ENCODE measurements around the gene NCAPH2.

The NCAPH2 gene

DNA sequence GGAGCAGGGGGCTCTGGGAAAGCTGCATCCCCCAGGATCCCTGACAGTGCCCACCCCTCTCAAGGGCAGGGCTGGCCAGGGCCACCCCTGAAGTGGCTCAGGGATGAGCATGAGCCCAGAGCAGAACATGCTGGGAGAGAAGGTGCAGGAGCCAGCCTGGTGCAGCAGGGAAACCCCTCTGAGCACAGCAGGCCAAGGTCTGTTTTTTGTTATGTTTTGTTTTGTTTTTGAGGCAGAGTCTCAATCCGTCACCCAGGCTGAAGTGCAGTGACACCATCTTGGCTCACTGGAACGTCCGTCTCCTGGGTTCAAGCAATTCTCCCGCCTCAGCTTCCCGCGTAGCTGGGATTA is 32.4 kb upstream of the NCAPH2 start:
- Histone ChIP-seq H3K18ac (ENCODE audit: low read length) (peak overlapping the region; percentile 97), H2BK120ac (ENCODE audit: low read depth, low read length) (no peak overlapping the region), H3K9me3 (replicated peaks in 1 of 2; ENCODE audit: control insufficient read depth in 2 of 2, insufficient read depth in 1 of 2, low read depth in 1 of 2, low read length in 2 of 2) (peaks cover 2 to 4% of the 10 kb centered on the region in 2 donors), H4K8ac (ENCODE audit: low read depth, low read length) (no peak overlapping the region), H3K27ac (replicated peaks; ENCODE audit: low read length) (no peak overlapping the region), H3K4me1 (ENCODE audit: control insufficient read depth in 2 of 2, insufficient read depth in 1 of 2, low read depth in 1 of 2, low read length in 2 of 2) (peaks cover 10 to 11% of the 10 kb centered on the region in 2 donors), H3K79me1 (ENCODE audit: low read depth, low read length) (peaks cover 36% of the 10 kb centered on the region), H3K36me3 (replicated peaks in 1 of 2; ENCODE audit: control insufficient read depth in 2 of 2, insufficient read depth in 2 of 2, low read length in 2 of 2) (peaks cover 0 to 25% of the 10 kb centered on the region in 2 donors), H3K23ac (ENCODE audit: low read depth, low read length, poor library complexity) (peak overlapping the region; percentile 89), H2BK15ac (ENCODE audit: low read length) (peak overlapping the region; percentile 93), H2AFZ (ENCODE audit: low read length) (peak overlapping the region; percentile 97), H2AK5ac (ENCODE audit: low read depth, low read length) (peak overlapping the region; percentile 98), H3K4me2 (ENCODE audit: insufficient read depth, low read length, poor library complexity, severe bottlenecking) (peak overlapping the region; percentile 73), H3K4me3 (ENCODE audit: low read length in 2 of 2) (peak overlapping the region in 1 of 2 donors; percentile 80), H4K91ac (ENCODE audit: low read depth, low read length, poor library complexity) (no peak overlapping the region), H3K27me3 (ENCODE audit: control insufficient read depth in 3 of 3, insufficient read depth in 3 of 3, low read depth in 1 of 3, low read length in 3 of 3) (peaks cover 3 to 16% (median 10%) of the 10 kb centered on the region in 3 experiments), H3K4ac (ENCODE audit: low read length) (no peak overlapping the region), H2BK5ac (ENCODE audit: low read length) (peak overlapping the region; percentile 10), H2BK12ac (ENCODE audit: low read length) (peak overlapping the region; percentile 30), H3K9ac (ENCODE audit: low read depth, low read length, poor library complexity) (peak overlapping the region; percentile 86), H3K14ac (ENCODE audit: low read length) (no peak overlapping the region)
- WGBS, 2 donors (ENCODE audit: extremely low coverage in 2 of 2, insufficient read length in 2 of 2, insufficient replicate concordance in 1 of 2), result no CpG with 5 or more reads among the region's 6 CpGs
- no peak for DNase-seq (ENCODE audit: low spot score)

DNA sequence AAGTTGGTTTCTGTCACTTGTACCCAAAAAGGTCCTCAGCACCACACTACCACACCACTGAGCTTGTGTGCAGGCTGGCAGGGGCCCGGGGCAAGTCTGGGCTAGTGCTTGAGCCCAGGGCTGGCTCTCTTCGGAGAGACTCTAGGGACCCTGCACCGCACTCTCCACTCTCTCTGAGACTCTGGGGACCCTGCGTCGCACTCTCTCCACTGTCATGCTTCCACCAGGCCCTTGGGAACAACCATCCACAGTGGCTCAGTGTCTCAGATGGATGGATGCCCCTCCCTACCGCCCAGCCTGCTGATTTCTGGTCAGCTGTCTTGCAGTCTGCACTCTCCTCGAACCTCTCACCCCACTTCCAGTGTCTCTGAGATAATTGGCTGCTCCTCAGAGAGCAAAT is 31.2 kb upstream of the NCAPH2 start:
- Histone ChIP-seq H3K9me3 (replicated peaks in 1 of 2; ENCODE audit: control insufficient read depth in 2 of 2, insufficient read depth in 1 of 2, low read depth in 1 of 2, low read length in 2 of 2) (peaks cover 2 to 4% of the 10 kb centered on the region in 2 donors), H3K9ac (ENCODE audit: low read depth, low read length, poor library complexity) (no peak overlapping the region), H3K4ac (ENCODE audit: low read length) (no peak overlapping the region), H3K36me3 (replicated peaks in 1 of 2; ENCODE audit: control insufficient read depth in 2 of 2, insufficient read depth in 2 of 2, low read length in 2 of 2) (peaks cover 0 to 17% of the 10 kb centered on the region in 2 donors), H3K4me3 (ENCODE audit: low read length in 2 of 2) (no peak overlapping the region), H3K14ac (ENCODE audit: low read length) (no peak overlapping the region), H2AK5ac (ENCODE audit: low read depth, low read length) (peak overlapping the region; percentile 74), H2BK12ac (ENCODE audit: low read length) (no peak overlapping the region), H3K4me1 (ENCODE audit: control insufficient read depth in 2 of 2, insufficient read depth in 1 of 2, low read depth in 1 of 2, low read length in 2 of 2) (peaks cover 10 to 12% of the 10 kb centered on the region in 2 donors), H2BK15ac (ENCODE audit: low read length) (peak overlapping the region; percentile 75), H4K91ac (ENCODE audit: low read depth, low read length, poor library complexity) (no peak overlapping the region), H3K18ac (ENCODE audit: low read length) (no peak overlapping the region), H2BK120ac (ENCODE audit: low read depth, low read length) (peak overlapping the region; percentile 2), H3K4me2 (ENCODE audit: insufficient read depth, low read length, poor library complexity, severe bottlenecking) (no peak overlapping the region), H4K8ac (ENCODE audit: low read depth, low read length) (no peak overlapping the region), H3K79me1 (ENCODE audit: low read depth, low read length) (peaks cover 24% of the 10 kb centered on the region), H3K27ac (replicated peaks; ENCODE audit: low read length) (no peak overlapping the region), H2AFZ (ENCODE audit: low read length) (peak overlapping the region; percentile 25), H3K23ac (ENCODE audit: low read depth, low read length, poor library complexity) (peak overlapping the region; percentile 43), H3K27me3 (ENCODE audit: control insufficient read depth in 3 of 3, insufficient read depth in 3 of 3, low read depth in 1 of 3, low read length in 3 of 3) (peaks cover 3 to 23% (median 16%) of the 10 kb centered on the region in 3 experiments), H2BK5ac (ENCODE audit: low read length) (no peak overlapping the region)
- DNase-seq (ENCODE audit: low spot score), result no peak
- WGBS, 2 donors (ENCODE audit: extremely low coverage in 2 of 2, insufficient read length in 2 of 2, insufficient replicate concordance in 1 of 2), result no CpG with 5 or more reads among the region's 7 CpGs

DNA sequence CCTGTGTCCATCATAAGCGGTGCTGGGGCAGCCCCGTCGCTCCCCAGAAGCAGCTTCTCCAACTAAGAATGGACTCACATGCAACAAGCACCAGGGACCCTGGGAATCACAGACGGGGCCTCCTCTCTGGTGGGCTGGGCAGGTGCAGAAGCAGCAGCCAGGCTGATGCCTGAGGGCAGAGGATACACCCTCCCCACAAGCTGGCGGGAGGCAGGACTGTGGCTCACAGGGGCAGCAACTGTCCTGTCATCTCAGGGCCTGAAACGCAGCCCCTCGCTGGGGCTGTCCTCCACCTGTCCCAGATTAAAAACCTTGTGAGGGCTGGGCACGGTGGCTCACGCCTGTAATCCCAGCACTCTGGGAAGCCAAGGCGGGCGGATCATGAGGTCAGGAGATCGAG is 30.1 kb upstream of the NCAPH2 start:
- Histone ChIP-seq H2BK120ac (ENCODE audit: low read depth, low read length) (no peak overlapping the region), H3K18ac (ENCODE audit: low read length) (no peak overlapping the region), H3K9ac (ENCODE audit: low read depth, low read length, poor library complexity) (no peak overlapping the region), H3K27ac (replicated peaks; ENCODE audit: low read length) (no peak overlapping the region), H2BK5ac (ENCODE audit: low read length) (no peak overlapping the region), H3K79me1 (ENCODE audit: low read depth, low read length) (peaks cover 16% of the 10 kb centered on the region), H3K23ac (ENCODE audit: low read depth, low read length, poor library complexity) (peak overlapping the region; percentile 91), H2BK15ac (ENCODE audit: low read length) (peak overlapping the region; percentile 37), H3K27me3 (ENCODE audit: control insufficient read depth in 3 of 3, insufficient read depth in 3 of 3, low read depth in 1 of 3, low read length in 3 of 3) (peaks cover 3 to 34% (median 16%) of the 10 kb centered on the region in 3 experiments), H3K4ac (ENCODE audit: low read length) (no peak overlapping the region), H2AK5ac (ENCODE audit: low read depth, low read length) (peak overlapping the region; percentile 56), H3K9me3 (replicated peaks in 1 of 2; ENCODE audit: control insufficient read depth in 2 of 2, insufficient read depth in 1 of 2, low read depth in 1 of 2, low read length in 2 of 2) (peaks cover 2 to 4% of the 10 kb centered on the region in 2 donors), H4K8ac (ENCODE audit: low read depth, low read length) (no peak overlapping the region), H2BK12ac (ENCODE audit: low read length) (peak overlapping the region; percentile 58), H4K91ac (ENCODE audit: low read depth, low read length, poor library complexity) (no peak overlapping the region), H3K4me1 (ENCODE audit: control insufficient read depth in 2 of 2, insufficient read depth in 1 of 2, low read depth in 1 of 2, low read length in 2 of 2) (peaks cover 10 to 14% of the 10 kb centered on the region in 2 donors), H3K4me2 (ENCODE audit: insufficient read depth, low read length, poor library complexity, severe bottlenecking) (no peak overlapping the region), H3K14ac (ENCODE audit: low read length) (no peak overlapping the region), H2AFZ (ENCODE audit: low read length) (no peak overlapping the region), H3K4me3 (ENCODE audit: low read length in 2 of 2) (no peak overlapping the region), H3K36me3 (replicated peaks in 1 of 2; ENCODE audit: control insufficient read depth in 2 of 2, insufficient read depth in 2 of 2, low read length in 2 of 2) (peaks cover 0 to 7% of the 10 kb centered on the region in 2 donors)
- DNase-seq (ENCODE audit: low spot score), result no peak
- no CpG with 5 or more reads among the region's 12 CpGs for WGBS, 2 donors (ENCODE audit: extremely low coverage in 2 of 2, insufficient read length in 2 of 2, insufficient replicate concordance in 1 of 2)

DNA sequence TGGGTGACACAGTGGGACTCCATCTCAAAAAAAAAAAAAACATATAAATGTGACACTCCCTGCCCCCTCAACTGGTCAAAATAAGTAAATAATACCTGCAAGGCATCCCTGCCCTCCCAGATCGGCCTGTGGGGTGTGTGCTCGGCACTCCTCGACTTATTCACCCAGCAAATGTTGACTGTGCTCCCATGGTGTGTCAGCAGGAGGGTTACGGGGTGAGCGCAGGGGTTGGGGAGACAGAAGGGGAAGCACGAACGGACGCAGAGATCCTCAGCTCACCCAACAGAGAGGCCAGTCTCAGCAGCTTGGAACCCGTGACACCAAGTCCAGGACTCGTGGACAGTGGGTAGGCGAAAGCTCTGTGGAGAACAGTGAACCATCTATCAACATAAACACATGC is 28.3 kb upstream of the NCAPH2 start:
- peaks cover 2 to 4% of the 10 kb centered on the region in 2 donors for H3K9me3 ChIP-seq (replicated peaks in 1 of 2; ENCODE audit: control insufficient read depth in 2 of 2, insufficient read depth in 1 of 2, low read depth in 1 of 2, low read length in 2 of 2)

More for the DNA sequence above, 28.3 kb upstream of the NCAPH2 start:
- Histone ChIP-seq H3K27ac (replicated peaks; ENCODE audit: low read length) (no peak overlapping the region), H3K4me2 (ENCODE audit: insufficient read depth, low read length, poor library complexity, severe bottlenecking) (no peak overlapping the region), H3K14ac (ENCODE audit: low read length) (peak overlapping the region; percentile 89), H4K8ac (ENCODE audit: low read depth, low read length) (no peak overlapping the region), H3K4ac (ENCODE audit: low read length) (no peak overlapping the region), H3K36me3 (replicated peaks in 1 of 2; ENCODE audit: control insufficient read depth in 2 of 2, insufficient read depth in 2 of 2, low read length in 2 of 2) (no peaks in the 10 kb centered on the region), H3K23ac (ENCODE audit: low read depth, low read length, poor library complexity) (no peak overlapping the region), H2BK5ac (ENCODE audit: low read length) (no peak overlapping the region), H2BK120ac (ENCODE audit: low read depth, low read length) (no peak overlapping the region), H3K9ac (ENCODE audit: low read depth, low read length, poor library complexity) (no peak overlapping the region), H2AK5ac (ENCODE audit: low read depth, low read length) (no peak overlapping the region), H3K4me1 (ENCODE audit: control insufficient read depth in 2 of 2, insufficient read depth in 1 of 2, low read depth in 1 of 2, low read length in 2 of 2) (peaks cover 4 to 6% of the 10 kb centered on the region in 2 donors), H3K4me3 (ENCODE audit: low read length in 2 of 2) (no peak overlapping the region), H2BK12ac (ENCODE audit: low read length) (no peak overlapping the region), H2AFZ (ENCODE audit: low read length) (no peak overlapping the region), H3K27me3 (ENCODE audit: control insufficient read depth in 3 of 3, insufficient read depth in 3 of 3, low read depth in 1 of 3, low read length in 3 of 3) (peaks cover 3 to 50% (median 16%) of the 10 kb centered on the region in 3 experiments), H2BK15ac (ENCODE audit: low read length) (no peak overlapping the region), H3K18ac (ENCODE audit: low read length) (no peak overlapping the region), H3K79me1 (ENCODE audit: low read depth, low read length) (peaks cover 4% of the 10 kb centered on the region), H4K91ac (ENCODE audit: low read depth, low read length, poor library complexity) (no peak overlapping the region)
- DNase-seq (ENCODE audit: low spot score), result no peak
- no CpG with 5 or more reads among the region's 11 CpGs for WGBS, 2 donors (ENCODE audit: extremely low coverage in 2 of 2, insufficient read length in 2 of 2, insufficient replicate concordance in 1 of 2)

Measured in neuronal stem cell (in vitro differentiated cells).